HepG2 (cell line): ENCODE measurements around the gene SELENOM. TPM values are rescaled to one million over a fixed set of nuclear protein-coding genes. Genes with fewer than 3 reads are reported as not detected.
A peak's percentile ranks its signal among the peaks of the same experiment; 100 is the strongest.

Source experiments
- ARID5B ChIP-seq: IDR thresholded peaks from 2 replicates; pipeline ENCODE4 v1.4.0; 2020; ENCODE audit warnings: mild to moderate bottlenecking, missing genetic modification reagents
- BCL3 ChIP-seq: sonication (generic); formaldehyde crosslinking; IDR thresholded peaks from 2 replicates; pipeline ENCODE4 v1.5.1; 2020; ENCODE audit warnings: mild to moderate bottlenecking, missing genetic modification reagents, moderate library complexity
- FOXK2 ChIP-seq: fragments of 450-650 bp; IDR thresholded peaks from 2 replicates; pipeline ENCODE4 v1.6.1; 2016
- HNRNPLL ChIP-seq: fragments of 200-400 bp; formaldehyde crosslinking; IDR thresholded peaks from 2 replicates; pipeline ENCODE4 v1.6.1; 2017; ENCODE audit warnings: mild to moderate bottlenecking, low read depth, low read length; ENCODE audit not compliant: poor library complexity, severe bottlenecking
- LCORL ChIP-seq, 2 experiments: fragments of 450-650 bp in 1 of 2; sonication (generic) in 1 of 2; formaldehyde crosslinking in 1 of 2; IDR thresholded peaks; 2 replicates each; pipeline versions ENCODE4 v1.5.0 to v1.6.1; 2017 to 2020; ENCODE audit warnings: antibody characterized with exemption in 1 of 2, missing genetic modification reagents in 1 of 2
- NAIF1 ChIP-seq: sonication (generic); formaldehyde crosslinking; IDR thresholded peaks from 2 replicates; pipeline ENCODE4 v1.5.0; 2020; ENCODE audit warnings: mild to moderate bottlenecking, missing genetic modification reagents, borderline replicate concordance
- NR0B2 ChIP-seq: sonication (generic); formaldehyde crosslinking; IDR thresholded peaks from 2 replicates; pipeline ENCODE4 v1.4.0; 2020; ENCODE audit warnings: mild to moderate bottlenecking, missing genetic modification reagents
- PAWR ChIP-seq: sonication (generic); formaldehyde crosslinking; IDR thresholded peaks from 2 replicates; pipeline ENCODE4 v1.4.0; 2020; ENCODE audit warnings: missing genetic modification reagents, mild to moderate bottlenecking, borderline replicate concordance
- RAD21 ChIP-seq: fragments of 450-650 bp; formaldehyde crosslinking; IDR thresholded peaks from 2 replicates; pipeline ENCODE4 v1.5.0; 2020; ENCODE audit warnings: mild to moderate bottlenecking
- SATB2 ChIP-seq: sonication (generic); formaldehyde crosslinking; IDR thresholded peaks from 2 replicates; pipeline ENCODE4 v1.5.0; 2020; ENCODE audit warnings: missing genetic modification reagents
- SNAI1 ChIP-seq: sonication (generic); formaldehyde crosslinking; IDR thresholded peaks from 2 replicates; pipeline ENCODE4 v1.5.0; 2020; ENCODE audit warnings: mild to moderate bottlenecking, missing genetic modification reagents, borderline replicate concordance
- TEAD2 ChIP-seq: sonication (generic); formaldehyde crosslinking; IDR thresholded peaks from 2 replicates; pipeline ENCODE4 v1.9.0; 2021; ENCODE audit warnings: missing genetic modification reagents
- TRAFD1 ChIP-seq: sonication (generic); formaldehyde crosslinking; IDR thresholded peaks from 2 replicates; pipeline ENCODE4 v1.5.1; 2020; ENCODE audit warnings: missing genetic modification reagents, mild to moderate bottlenecking, borderline replicate concordance
- UBTF ChIP-seq: sonication (generic); formaldehyde crosslinking; IDR thresholded peaks from 2 replicates; pipeline ENCODE4 v1.4.0; 2020; ENCODE audit warnings: mild to moderate bottlenecking, missing genetic modification reagents
- ZNF781 ChIP-seq: sonication (generic); formaldehyde crosslinking; IDR thresholded peaks from 2 replicates; pipeline ENCODE4 v1.5.1; 2020; ENCODE audit warnings: borderline replicate concordance, mild to moderate bottlenecking, missing genetic modification reagents; ENCODE audit errors: not compliant biosample characterization
- ZNF788 ChIP-seq: sonication (generic); formaldehyde crosslinking; IDR thresholded peaks from 2 replicates; pipeline ENCODE4 v1.5.0; 2020; ENCODE audit warnings: mild to moderate bottlenecking, missing genetic modification reagents, borderline replicate concordance
- ZUFSP ChIP-seq: sonication (generic); formaldehyde crosslinking; IDR thresholded peaks from 2 replicates; pipeline ENCODE4 v1.9.0; 2021; ENCODE audit warnings: missing genetic modification reagents, mild to moderate bottlenecking, borderline replicate concordance
- polyA plus RNA-seq, 8 experiments: library from polyadenylated mRNA; depleted of rRNA in 3 of 8; stranded (reverse) in 7 of 8; unstranded in 1 of 8; fragments of >200 nt; fragmentation: Illumina TruSeq in 4 of 8; extraction: Trizol in 4 of 8; gene quantifications; 2 replicates each; pipeline versions ENCODE4 v1.2.1 to v1.2.3, GENCODE V29; 2011 to 2016; ENCODE audit warnings: low read depth in 4 of 8, missing spikeins in 1 of 8, mixed read lengths in 1 of 8; ENCODE audit not compliant: insufficient read depth in 1 of 8
- total RNA-seq, 5 experiments: library from RNA; depleted of rRNA; stranded (reverse); fragments of >200 nt; fragmentation: Illumina TruSeq; extraction: Trizol; gene quantifications; 2 replicates each; pipeline ENCODE4 v1.2.3, GENCODE V29; 2016; ENCODE audit warnings: low read depth in 1 of 5

SELENOM gene
- total and polyA plus RNA-seq, 2 of the 13 experiments (the other 11 are each of a cell fraction or from before 2014, with no cell fraction given) = 4.1 to 4.3 TPM

GRCh38 chr22:31079095-31079642 lies 28.2 kb downstream of the SELENOM start (continued):
- no peak for TF ChIP-seq ZNF781 (CRISPR knock-in tag)
- TF ChIP-seq HNRNPLL = no peak
- TF ChIP-seq ZNF788 = peak; percentile 60; the same call in 1 of the 2 replicates
- no peak for TF ChIP-seq TEAD2 (CRISPR knock-in tag)
- TF ChIP-seq NAIF1 = no peak
- TF ChIP-seq ARID5B (CRISPR knock-in tag) = peak; percentile 73
- TF ChIP-seq RAD21 (CRISPR knock-in tag) = no peak
- no peak for TF ChIP-seq LCORL (IDR thresholded peaks at IDR 0.05)
- peak; percentile 32; the same call in 1 of the 2 replicates for TF ChIP-seq LCORL (CRISPR knock-in tag; IDR thresholded peaks at IDR 0.05)
- TF ChIP-seq ZUFSP (CRISPR knock-in tag) = no peak
- TF ChIP-seq NR0B2 (CRISPR knock-in tag) = no peak
- TF ChIP-seq SNAI1 (CRISPR knock-in tag) = no peak
- peak; percentile 54 for TF ChIP-seq UBTF (CRISPR knock-in tag)
- no peak for TF ChIP-seq BCL3 (CRISPR knock-in tag)
- no peak for TF ChIP-seq PAWR (CRISPR knock-in tag)
- TF ChIP-seq TRAFD1 = no peak
- no peak for TF ChIP-seq SATB2
- TF ChIP-seq FOXK2 = no peak
